ENCODE data around the gene DRAP1. TPM values are rescaled to one million over a fixed set of nuclear protein-coding genes. Genes with fewer than 3 reads are reported as not detected.

Gene DRAP1
- total RNA-seq, 1 donor from 2014 or later: 106 TPM

DNA sequence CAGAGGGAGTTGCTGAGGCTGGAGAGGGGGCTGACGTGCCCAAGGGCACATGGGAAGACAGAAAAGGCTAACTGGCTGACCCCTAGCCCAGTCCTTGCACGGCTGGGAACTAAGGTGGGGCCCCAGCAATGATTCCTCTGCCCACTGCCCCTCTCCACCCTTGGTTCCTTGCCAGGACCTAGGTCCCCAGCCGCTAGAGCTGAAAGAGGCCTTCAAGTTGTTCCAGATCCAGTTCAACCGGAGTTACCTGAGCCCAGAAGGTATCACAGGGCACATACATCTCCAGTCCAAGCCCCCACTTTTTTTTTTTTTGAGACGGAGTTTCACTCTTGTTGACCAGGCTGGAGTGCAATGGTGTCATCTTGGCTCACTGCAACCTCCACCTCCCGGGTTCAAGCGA, 39.2 kb upstream of the DRAP1 start:
- H3K4me3 Mint-ChIP-seq (ENCODE audit: unreplicated experiment): no peak overlapping the region
- no peak for TF ChIP-seq CTCF (IDR thresholded peaks at IDR 0.05)
- peaks cover 14% of the 10 kb centered on the region for H3K36me3 Mint-ChIP-seq (ENCODE audit: unreplicated experiment)
- H3K9me3 Mint-ChIP-seq (ENCODE audit: unreplicated experiment): no peaks in the 10 kb centered on the region
- no peak for DNase-seq (ENCODE audit: extremely low spot score, unreplicated experiment)
- no peak overlapping the region for H3K27ac Mint-ChIP-seq (ENCODE audit: unreplicated experiment)
- no peaks in the 10 kb centered on the region for H3K27me3 Mint-ChIP-seq (ENCODE audit: unreplicated experiment)
- H3K4me1 Mint-ChIP-seq (ENCODE audit: unreplicated experiment): peaks cover 5% of the 10 kb centered on the region

- H3K36me3 Mint-ChIP-seq (ENCODE audit: unreplicated experiment): peaks cover 18% of the 10 kb centered on the region
- no peaks in the 10 kb centered on the region for H3K9me3 Mint-ChIP-seq (ENCODE audit: unreplicated experiment)
- DNase-seq (ENCODE audit: extremely low spot score, unreplicated experiment): no peak
- no peak overlapping the region for H3K27ac Mint-ChIP-seq (ENCODE audit: unreplicated experiment)
- no peaks in the 10 kb centered on the region for H3K27me3 Mint-ChIP-seq (ENCODE audit: unreplicated experiment)
- no peak for TF ChIP-seq CTCF (IDR thresholded peaks at IDR 0.05)
- H3K4me3 Mint-ChIP-seq (ENCODE audit: unreplicated experiment): no peak overlapping the region
- H3K4me1 Mint-ChIP-seq (ENCODE audit: unreplicated experiment): peaks cover 5% of the 10 kb centered on the region
These were observed 38.3 kb upstream of the DRAP1 start for GRCh38 chr11:65880844-65881421.

DNA sequence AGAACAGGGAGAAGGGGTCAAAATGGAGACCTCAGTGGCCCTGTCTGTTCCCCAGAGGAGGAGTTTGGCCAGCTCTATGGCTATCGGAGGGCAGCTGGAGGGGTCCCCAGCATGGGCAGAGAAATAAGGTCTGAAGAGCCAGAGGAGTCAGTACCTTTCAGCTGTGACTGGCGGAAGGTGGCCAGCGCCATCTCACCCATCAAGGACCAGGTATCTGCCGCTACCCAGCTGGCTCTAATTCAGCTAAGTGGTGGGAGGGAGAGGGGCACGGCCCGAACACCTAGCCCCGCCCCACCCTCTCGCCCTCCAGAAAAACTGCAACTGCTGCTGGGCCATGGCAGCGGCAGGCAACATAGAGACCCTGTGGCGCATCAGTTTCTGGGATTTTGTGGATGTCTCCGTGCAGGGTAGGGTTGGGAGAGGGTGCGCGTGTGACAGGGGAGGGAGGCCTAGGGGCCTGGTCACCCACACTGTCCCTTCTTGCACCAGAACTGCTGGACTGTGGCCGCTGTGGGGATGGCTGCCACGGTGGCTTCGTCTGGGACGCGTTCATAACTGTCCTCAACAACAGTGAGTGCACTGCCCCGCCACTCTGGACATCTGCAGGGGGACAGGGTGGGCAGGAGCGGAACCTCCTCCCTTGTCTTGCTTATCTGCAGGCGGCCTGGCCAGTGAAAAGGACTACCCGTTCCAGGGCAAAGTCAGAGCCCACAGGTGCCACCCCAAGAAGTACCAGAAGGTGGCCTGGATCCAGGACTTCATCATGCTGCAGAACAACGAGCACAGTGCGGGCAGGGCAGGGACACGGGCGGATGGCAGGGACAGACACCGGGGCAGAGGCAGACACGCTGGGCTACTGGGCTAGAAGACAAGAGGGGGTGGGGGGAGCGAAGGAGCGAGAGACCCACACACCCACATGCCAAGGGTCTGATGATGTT, 36.8 kb upstream of the DRAP1 start:
- Mint-ChIP-seq H3K4me3 (ENCODE audit: unreplicated experiment) (no peak overlapping the region), H3K27ac (ENCODE audit: unreplicated experiment) (no peak overlapping the region), H3K9me3 (ENCODE audit: unreplicated experiment) (no peaks in the 10 kb centered on the region), H3K4me1 (ENCODE audit: unreplicated experiment) (peaks cover 16% of the 10 kb centered on the region), H3K36me3 (ENCODE audit: unreplicated experiment) (peaks cover 23% of the 10 kb centered on the region), H3K27me3 (ENCODE audit: unreplicated experiment) (no peaks in the 10 kb centered on the region)
- TF ChIP-seq CTCF (IDR thresholded peaks at IDR 0.05): no peak
- no peak for DNase-seq (ENCODE audit: extremely low spot score, unreplicated experiment)

DNA sequence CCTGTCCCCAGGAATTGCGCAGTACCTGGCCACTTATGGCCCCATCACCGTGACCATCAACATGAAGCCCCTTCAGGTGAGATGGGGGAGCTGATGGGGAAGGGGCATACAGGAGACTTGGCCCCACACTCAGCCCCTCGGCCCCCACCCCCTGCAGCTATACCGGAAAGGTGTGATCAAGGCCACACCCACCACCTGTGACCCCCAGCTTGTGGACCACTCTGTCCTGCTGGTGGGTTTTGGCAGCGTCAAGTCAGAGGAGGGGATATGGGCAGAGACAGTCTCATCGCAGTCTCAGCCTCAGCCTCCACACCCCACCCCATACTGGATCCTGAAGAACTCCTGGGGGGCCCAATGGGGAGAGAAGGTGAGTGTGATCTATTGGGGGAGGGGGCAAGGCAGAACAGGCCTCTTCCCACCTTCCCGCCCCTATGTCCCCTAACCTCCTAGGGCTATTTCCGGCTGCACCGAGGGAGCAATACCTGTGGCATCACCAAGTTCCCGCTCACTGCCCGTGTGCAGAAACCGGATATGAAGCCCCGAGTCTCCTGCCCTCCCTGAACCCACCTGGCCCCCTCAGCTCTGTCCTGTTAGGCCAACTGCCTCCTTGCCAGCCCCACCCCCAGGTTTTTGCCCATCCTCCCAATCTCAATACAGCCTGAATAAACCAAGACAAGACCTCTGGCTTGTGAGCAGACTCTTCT, 36.0 kb upstream of the DRAP1 start:
- DNase-seq (ENCODE audit: extremely low spot score, unreplicated experiment): no peak
- H3K9me3 Mint-ChIP-seq (ENCODE audit: unreplicated experiment): no peaks in the 10 kb centered on the region
- no peak overlapping the region for H3K4me3 Mint-ChIP-seq (ENCODE audit: unreplicated experiment)
- H3K4me1 Mint-ChIP-seq (ENCODE audit: unreplicated experiment): peaks cover 23% of the 10 kb centered on the region
- H3K27ac Mint-ChIP-seq (ENCODE audit: unreplicated experiment): no peak overlapping the region
- H3K27me3 Mint-ChIP-seq (ENCODE audit: unreplicated experiment): no peaks in the 10 kb centered on the region
- H3K36me3 Mint-ChIP-seq (ENCODE audit: unreplicated experiment): peaks cover 23% of the 10 kb centered on the region
- no peak for TF ChIP-seq CTCF (IDR thresholded peaks at IDR 0.05)

Data from osteocyte (in vitro differentiated cells).